ENCODE results near the gene SIM2.
A peak's percentile ranks its signal among the peaks of the same experiment; 100 is the strongest.

The SIM2 gene

GRCh38 chr21:36743008-36743407 lies 44.1 kb downstream of the SIM2 start:
- no peak for DNase-seq

DNA sequence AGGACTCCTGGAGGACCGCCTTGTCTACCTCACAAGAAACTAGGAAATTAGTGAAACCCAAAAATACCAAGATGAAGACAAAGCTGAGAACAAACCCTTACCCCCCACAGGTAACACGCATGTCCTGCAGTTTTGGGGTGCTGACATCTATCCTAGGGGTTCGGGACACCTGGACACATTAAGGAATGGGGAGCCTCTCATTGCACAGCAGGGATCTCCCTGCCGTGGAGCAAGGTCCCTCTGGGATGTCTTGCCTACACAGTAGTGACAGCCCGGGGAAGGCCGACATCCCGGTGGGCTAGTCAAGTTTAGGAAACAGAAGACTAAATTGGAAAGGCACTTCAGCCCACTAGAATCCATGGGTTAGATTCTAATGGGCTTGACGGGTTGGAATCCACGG lies 44.5 kb downstream of the SIM2 start:
- DNase-seq = no peak

DNA sequence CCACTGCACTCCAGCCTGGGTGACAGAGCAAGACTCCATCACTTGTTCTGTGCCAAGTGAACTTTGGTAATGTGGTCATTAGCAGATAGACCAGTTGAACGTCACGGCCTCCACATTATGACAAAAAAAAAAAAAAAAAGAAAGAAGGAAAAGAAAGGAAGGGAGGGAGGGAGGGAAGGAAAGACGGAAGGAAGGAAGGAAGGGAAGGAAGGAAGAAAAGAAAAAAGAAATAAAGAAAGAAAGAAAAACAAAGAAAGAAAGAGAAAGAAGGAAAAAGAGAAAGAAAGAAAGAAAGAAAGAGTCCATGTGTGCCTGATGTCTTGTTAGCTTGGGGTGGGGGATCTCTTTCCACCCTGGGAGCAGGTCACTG lies 45.3 kb downstream of the SIM2 start:
- DNase-seq = no peak

DNA sequence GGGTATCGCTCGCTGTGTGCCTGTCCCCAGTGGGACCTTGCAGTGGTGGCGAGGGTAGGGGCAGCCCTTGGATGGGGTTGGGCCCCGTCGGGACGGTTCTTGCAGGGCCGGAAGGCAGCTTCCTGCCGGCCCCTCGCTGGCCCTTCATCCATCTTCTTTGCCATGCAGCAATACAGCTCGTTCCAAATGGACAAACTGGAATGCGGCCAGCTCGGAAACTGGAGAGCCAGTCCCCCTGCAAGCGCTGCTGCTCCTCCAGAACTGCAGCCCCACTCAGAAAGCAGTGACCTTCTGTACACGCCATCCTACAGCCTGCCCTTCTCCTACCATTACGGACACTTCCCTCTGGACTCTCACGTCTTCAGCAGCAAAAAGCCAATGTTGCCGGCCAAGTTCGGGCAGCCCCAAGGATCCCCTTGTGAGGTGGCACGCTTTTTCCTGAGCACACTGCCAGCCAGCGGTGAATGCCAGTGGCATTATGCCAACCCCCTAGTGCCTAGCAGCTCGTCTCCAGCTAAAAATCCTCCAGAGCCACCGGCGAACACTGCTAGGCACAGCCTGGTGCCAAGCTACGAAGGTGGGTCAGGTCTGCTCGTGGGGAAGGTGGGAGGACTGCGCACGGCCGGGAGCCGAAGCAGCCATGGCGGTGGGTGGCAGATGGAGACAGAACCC lies 45.8 kb downstream of the SIM2 start:
- DNase-seq = no peak

GRCh38 chr21:36745459-36745858 lies 46.5 kb downstream of the SIM2 start:
- no peak for DNase-seq

DNA sequence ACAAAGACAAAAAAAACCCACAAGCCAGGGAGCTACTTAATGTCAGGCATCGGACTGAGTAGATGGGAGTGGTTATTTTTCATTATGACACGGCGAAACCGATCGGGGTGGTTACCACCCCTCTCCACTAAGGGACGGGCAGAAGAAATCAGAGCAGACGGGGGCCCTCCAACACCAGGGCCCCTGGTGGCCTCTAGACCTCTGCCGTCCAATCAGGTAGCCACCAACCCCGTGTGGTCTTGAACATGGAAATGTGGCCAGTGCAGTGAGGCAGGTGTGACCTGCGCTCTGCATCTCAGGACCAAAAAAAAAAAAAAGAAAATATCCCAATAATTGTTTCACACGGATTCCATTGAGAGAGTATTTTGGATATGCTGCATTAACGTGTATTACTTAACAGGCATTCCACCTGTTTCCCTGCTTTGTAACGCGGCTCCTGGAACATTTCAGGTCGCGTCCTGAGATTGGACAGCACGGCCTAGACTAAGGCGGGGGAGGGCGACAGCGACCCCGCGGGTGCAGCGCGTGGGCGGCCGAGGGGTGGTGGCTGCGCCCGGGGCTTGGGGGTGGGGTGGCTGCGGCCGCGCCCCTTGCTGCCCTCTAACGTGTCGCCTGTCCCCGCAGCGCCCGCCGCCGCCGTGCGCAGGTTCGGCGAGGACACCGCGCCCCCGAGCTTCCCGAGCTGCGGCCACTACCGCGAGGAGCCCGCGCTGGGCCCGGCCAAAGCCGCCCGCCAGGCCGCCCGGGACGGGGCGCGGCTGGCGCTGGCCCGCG lies 48.3 kb downstream of the SIM2 start:
- no peak for DNase-seq

GRCh38 chr21:36747815-36748383 lies 49.0 kb downstream of the SIM2 start:
- DNase-seq = peak; percentile 69

DNA sequence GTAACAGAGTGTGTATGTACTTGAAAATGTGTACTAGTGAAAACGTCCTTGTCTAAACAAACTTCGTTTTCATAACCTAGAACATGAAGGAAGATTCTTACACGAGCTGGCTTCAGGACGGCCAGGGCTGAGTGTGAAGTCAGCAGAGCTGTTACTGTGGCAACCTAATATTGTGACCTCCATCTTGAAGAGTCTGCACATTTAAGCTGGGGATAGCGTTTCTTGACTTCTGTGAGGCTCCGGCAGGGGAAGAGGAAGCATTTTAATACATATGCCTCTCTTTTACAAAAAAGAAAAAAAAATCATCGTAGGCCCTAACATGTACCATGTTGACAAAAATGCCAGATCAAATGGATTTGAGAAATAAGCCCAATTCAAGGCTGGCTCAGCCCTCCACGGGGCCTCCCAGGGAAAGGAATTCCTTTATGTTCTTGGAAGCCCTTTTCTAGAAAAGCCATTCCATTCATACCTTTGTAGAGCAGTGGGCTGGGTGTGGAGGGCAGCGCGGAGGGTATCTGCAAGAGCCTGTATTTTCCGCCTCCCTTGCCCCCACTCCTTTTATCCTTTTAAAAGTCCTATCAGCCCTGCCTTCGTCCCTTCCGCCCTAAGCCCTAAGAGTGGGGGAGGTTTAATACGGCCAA lies 51.1 kb downstream of the SIM2 start:
- DNase-seq = no peak

DNA sequence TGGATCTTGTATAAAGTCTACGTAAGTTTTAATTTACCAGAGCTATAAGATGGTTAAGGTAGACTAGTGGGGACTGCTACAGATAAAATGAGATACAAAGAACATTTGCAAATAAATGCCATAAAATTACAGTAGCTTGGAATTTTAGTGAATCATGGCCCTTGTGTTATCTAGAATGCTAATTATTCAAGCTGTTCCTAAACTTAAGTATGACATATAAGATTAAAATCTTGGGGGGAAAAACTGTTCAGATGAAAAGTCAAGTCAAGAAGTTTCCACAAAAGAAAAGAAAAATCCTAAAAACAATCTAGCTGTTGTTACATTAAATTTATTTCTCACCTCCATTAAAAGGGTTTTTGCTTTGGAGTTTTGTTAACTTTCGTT lies 51.7 kb downstream of the SIM2 start:
- DNase-seq = no peak

GRCh38 chr21:36751383-36751782 lies 52.5 kb downstream of the SIM2 start:
- DNase-seq = no peak

GRCh38 chr21:36753556-36753955 lies 54.6 kb downstream of the SIM2 start:
- DNase-seq = no peak

DNA sequence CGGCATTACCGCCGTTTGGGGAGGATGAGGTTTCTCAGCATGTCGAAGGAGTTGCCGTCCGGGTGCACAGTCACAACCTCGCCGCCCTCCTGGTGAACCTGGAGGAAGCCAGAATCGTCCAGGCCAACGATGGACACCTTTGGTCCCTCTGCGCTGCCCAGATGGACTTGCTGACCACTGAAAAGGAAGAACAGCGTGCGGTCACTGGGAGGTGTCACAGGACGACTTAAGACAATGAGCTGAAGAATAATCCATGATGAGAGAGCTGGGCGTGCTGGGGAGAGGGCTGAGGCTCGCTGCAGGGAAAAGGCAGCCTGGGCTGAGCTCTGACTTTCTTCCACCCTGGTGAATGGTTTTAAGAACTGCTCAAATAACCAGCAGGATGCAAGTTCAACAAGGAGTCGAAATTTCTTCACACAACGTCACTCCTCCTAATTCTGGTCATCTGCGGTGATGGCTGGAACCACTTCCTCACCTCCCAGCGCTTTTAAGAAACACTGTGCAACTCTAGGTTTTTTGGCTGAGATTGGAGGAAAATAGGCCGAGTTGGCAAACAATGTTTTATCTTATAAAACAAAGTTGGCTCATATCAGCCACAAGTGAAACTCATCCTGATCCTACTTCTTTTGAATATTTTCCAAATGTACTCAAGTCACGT lies 55.5 kb downstream of the SIM2 start:
- DNase-seq = no peak

- no peak for DNase-seq
Observed at GRCh38 chr21:36756527-36756926, 57.6 kb downstream of the SIM2 start.

- DNase-seq = no peak
Observed at GRCh38 chr21:36757196-36757595, 58.3 kb downstream of the SIM2 start.

DNA sequence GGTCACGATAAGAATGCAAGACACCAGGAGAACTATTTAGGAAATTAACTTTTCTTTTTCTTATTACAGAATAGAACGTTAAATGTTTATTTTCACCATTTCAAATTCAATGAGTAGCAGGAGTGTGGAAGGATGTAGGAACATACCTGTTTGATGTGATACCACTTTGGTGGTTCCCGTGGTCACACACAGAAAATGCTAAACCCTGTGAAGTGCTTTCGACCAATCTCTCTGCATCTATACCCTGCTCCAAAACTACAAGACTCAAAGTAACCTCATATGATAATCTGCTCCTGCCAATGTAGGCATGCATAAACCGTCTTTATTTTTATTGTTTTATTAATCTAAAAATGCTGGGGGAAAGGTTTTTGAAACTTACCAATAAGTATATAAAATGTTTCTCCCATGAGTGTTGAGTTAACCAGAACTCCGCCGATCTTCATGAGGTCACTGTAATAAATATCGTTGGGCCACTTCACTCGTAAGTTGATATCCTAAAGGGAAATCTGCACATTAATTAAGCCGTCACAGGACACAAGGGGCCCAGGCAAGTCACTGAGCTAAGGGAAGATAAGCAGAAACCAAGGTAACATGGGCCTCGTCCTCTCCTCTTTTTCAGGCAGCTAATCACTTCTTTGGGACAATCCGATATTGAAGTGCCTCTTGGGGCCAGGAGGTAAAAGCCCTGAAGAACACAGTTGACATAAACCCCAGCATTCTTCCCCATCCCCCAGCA lies 60.6 kb downstream of the SIM2 start:
- DNase-seq = no peak

- no peak for DNase-seq
Observed at GRCh38 chr21:36761685-36762084, 62.8 kb downstream of the SIM2 start.

DNA sequence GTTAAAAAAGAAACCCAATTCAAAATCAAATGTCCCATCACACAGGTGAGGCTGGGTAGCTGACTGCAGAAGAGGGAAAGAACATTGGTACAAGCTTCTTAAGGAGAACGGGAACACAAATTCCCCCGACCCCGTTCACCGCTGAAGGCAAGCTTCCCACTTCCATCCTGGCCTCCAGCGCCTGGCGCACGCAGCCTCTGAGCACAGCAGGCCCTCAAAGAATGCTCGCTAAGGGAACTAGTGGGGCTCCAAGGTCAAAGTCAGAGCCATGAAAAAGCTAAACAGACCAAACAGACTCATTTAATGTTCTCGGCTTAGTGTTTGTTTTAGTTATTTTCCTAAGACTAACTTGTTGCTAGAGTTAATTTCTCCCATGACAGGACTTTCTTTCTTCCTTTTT lies 63.7 kb downstream of the SIM2 start:
- DNase-seq = no peak

- no peak for DNase-seq
Observed at GRCh38 chr21:36763305-36763704, 64.4 kb downstream of the SIM2 start.

- no peak for DNase-seq
Observed at GRCh38 chr21:36765229-36765628, 66.3 kb downstream of the SIM2 start.

DNA sequence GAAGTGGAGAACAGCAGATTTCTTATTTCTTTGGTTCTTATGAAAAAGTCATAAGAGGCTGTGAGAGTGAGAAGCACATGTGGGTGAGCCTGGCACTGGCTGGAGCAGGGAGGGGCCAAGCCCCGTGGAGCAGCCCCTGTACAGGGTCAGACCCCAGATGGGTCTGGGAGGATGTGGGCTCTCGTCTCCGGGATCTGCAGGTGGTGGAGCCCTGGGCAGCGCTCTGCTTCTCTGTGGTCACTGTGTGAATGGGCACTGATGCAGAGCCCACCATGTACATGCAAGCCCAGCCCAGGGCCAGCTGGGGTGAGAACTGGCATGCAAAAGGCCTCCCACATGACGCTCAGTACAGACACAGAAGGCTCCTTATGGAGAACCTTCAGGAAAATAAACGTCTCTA lies 67.6 kb downstream of the SIM2 start:
- DNase-seq = no peak

DNA sequence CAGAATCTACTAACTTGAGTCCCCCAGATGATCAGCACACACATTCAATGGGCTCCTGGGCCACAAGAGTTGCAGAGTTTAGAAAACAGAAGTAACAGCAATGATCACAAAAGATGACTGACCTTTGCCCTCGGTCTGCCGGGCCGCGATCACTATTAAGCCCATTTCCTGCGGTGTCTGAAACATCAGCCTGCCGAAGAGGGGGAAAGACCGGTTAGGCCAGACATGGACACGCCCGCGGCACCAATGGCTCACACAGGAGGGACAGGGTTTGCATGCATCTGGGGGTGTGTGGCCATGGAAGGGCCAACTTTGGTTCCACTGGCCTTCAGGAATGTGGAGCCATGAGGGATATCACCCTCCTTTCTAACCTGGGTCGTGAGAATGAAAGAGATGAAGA lies 68.2 kb downstream of the SIM2 start:
- no peak for DNase-seq

DNA sequence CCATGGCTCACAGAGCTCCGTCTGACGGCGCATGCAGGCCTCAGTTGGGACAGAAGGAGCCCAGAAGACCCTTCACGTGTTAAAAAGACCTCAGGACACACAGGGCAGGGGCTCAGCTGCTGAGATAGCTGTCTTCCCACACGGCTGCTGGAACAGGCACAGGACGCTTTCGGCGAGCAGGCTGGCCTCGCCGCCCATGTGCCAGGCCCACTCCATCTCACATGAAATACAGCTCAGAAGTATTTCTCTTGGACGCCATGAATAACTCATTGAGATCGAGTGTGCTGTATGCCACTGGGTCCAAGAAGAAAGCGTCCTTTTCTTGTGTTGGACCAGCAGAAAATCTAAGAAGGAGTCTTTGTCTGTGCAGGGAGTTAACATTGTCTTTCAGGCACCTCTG lies 69.6 kb downstream of the SIM2 start:
- DNase-seq = no peak

All from activated CD4-positive, alpha-beta T cell treated with anti-CD3 and anti-CD28 coated beads for 48 hours (primary cell).